LNCAP (cell line): ENCODE measurements around the gene MS4A5.

Experiments used
- TF ChIP-seq, protein P1 (sequence below): fragments of 450-650 bp; IDR thresholded peaks from 2 replicates; pipeline ENCODE4 v1.5.1; 2017; ENCODE audit warnings: mild to moderate bottlenecking

The MS4A5 gene

DNA sequence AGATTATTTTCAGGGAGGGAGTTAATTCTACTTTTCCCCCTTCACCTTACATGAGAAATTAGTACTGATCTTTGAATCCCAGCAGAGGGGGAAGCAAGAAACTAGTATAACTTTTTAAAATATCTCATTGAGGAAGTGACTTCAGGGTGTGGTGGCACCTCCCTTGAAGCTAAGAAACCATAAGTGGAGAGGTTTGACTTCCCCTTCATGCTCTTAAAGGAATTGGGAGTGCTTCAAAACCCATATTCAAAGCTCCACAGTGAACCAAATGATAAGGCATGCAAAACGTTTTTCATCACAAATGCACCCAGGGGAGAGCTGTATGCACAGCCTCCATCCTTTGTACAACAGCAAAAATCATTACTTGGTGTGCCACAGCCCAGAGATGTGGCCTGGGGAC lies 32.6 kb upstream of the MS4A5 start:
- TF ChIP-seq, protein P1, sequence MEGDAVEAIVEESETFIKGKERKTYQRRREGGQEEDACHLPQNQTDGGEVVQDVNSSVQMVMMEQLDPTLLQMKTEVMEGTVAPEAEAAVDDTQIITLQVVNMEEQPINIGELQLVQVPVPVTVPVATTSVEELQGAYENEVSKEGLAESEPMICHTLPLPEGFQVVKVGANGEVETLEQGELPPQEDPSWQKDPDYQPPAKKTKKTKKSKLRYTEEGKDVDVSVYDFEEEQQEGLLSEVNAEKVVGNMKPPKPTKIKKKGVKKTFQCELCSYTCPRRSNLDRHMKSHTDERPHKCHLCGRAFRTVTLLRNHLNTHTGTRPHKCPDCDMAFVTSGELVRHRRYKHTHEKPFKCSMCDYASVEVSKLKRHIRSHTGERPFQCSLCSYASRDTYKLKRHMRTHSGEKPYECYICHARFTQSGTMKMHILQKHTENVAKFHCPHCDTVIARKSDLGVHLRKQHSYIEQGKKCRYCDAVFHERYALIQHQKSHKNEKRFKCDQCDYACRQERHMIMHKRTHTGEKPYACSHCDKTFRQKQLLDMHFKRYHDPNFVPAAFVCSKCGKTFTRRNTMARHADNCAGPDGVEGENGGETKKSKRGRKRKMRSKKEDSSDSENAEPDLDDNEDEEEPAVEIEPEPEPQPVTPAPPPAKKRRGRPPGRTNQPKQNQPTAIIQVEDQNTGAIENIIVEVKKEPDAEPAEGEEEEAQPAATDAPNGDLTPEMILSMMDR, result no peak

DNA sequence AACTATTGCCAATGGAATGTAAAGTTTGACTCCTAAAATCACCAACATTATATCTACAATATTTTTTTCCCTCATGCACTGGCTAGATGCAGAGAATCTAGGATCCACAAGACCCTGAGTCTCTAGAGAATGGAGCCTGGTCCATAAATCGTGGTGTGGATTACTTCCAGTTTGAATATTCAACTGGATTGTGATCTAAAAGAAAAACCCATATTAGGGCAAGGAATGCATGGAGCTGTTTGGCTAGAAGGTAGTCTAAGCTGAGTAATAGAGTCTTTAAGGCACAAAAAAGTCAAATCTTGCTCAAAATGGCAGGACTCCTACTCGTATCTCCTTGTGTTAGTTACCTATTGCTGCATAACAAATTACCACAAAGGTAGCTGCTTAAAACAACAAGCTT lies 9.4 kb upstream of the MS4A5 start:
- TF ChIP-seq, protein P1, result no peak

DNA sequence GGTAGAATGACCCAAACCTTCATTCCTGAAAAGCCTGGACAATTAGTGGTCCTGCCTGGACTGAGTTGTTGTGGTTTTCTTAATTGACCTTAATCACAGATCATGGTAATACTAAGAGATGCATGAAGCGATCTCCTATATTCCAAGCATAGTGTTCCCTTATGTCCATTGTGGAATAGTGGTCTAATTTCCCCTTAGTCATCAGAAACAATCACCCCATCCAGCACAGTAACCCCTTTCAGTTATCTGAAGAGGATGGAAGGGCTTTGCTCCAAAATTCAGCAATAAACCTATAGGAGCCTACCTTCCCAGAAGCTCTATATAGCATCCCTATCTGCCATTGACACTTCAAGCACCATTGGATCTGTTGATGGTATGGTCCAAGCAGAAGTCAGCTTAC lies 6.8 kb upstream of the MS4A5 start:
- TF ChIP-seq, protein P1, result no peak

DNA sequence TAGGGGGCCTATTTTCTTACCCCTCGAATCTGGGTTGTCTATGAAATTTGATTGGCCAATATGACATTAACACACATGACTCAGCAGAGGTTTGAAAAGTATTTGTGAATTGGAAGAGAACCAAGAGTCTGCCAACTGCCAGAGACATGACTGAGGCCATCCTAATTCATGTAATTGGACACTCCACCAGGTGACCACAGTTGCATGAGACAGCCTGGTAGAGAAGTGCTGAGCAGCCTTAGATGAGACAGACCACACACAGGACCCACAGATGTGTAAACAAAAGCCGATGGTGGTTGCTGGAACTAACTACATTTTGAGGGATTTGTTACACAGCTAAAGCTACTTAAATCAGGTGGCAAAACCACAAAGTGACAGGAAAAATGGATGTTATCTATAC lies 855 bp upstream of the MS4A5 start:
- TF ChIP-seq, protein P1, result no peak

DNA sequence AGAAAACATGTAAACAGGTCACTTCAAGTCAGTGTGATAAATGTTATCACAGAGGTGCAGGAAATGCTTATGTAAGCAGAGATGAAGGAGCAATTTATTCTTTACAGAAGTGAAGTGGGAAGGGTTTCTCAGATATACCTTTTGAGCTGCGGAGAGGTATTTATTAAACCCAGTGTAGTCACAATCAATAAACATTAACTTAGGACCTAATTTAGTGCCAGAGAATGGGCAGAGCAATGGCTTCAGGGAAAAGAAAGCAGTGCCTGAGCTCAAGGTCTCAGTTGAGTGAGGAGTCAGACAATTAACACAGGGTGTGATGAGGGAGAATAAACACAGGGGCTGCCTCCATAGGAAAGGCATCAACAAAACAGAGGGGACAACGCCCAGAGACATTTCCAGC lies 1.9 kb downstream of the MS4A5 start:
- TF ChIP-seq, protein P1, result no peak

DNA sequence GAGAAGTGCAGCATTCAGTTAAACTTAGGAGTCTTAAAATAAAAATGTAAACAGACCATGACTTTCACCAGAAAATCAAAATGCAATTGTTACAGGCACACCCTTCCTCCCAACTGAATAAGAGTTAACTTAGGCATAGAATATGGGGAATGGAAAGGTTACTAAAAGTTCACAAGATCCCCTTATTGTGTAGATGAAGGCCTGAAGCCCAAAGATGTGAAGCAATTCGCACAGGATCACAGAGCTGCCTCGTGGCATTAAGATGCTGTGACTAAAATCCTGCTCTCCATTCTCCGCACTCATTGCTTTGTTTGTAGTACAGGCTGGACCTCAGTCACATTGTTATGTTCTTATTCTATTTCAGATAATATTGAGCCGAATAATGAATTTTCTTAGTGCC lies 4.0 kb downstream of the MS4A5 start:
- TF ChIP-seq, protein P1, result no peak

DNA sequence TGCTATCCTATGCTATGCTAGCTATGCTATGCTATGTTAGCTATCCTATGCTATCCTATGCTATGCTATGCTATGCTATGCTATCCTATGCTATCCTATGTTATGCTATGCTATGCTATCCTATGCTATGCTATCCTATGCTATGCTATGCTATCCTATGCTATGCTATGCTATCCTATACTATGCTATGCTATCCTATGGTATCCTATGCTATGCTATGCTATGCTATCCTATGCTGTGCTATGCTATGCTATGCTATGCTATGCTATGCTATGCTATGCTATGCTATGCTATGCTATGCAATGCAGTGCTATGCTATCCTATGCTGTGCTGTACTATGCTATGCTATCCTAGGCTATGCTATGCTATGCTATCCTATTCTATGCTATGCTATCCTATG lies 17.7 kb downstream of the MS4A5 start:
- TF ChIP-seq, protein P1, result no peak

DNA sequence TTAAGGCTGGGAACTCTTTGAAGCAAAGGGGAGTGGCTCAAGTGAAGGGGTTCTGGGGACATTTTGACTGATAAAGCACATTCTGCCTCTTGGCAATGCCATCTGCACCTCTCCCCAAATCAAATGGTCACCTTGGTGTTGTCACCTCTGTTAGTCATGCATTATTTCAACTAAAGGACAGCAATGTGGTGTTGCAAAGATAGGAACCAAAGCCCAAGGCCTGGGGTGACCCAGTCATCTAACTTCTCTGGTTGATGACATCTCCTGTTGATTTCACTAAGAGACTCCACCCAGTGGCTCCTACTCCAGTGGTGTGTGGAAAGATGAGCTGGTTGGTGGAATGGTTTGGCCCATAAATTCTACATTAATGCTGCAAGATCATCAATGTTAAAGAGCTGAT lies 18.5 kb downstream of the MS4A5 start:
- TF ChIP-seq, protein P1, result no peak
